Measurements from ENCODE around the gene NSMCE1.
A peak's percentile ranks its signal among the peaks of the same experiment; 100 is the strongest.

The NSMCE1 gene

GRCh38 chr16:27191352-27191924, 77.1 kb downstream of the NSMCE1 start:
- DNase-seq: no peak

GRCh38 chr16:27190316-27190871, 78.2 kb downstream of the NSMCE1 start:
- no peak for DNase-seq

GRCh38 chr16:27189335-27189972, 79.1 kb downstream of the NSMCE1 start:
- DNase-seq: no peak

- DNase-seq: no peak
Observed at GRCh38 chr16:27188633-27189032, 79.9 kb downstream of the NSMCE1 start.

GRCh38 chr16:27185776-27186130, 82.8 kb downstream of the NSMCE1 start:
- peak in 1 of 2 donors; percentile 17 for DNase-seq

- DNase-seq: no peak
Observed at GRCh38 chr16:27182906-27183405, 85.6 kb downstream of the NSMCE1 start.

- DNase-seq: no peak
Observed at GRCh38 chr16:27181019-27181790, 87.4 kb downstream of the NSMCE1 start.

- DNase-seq: peak; percentile 90 to 93
Observed at GRCh38 chr16:27179500-27180072, 89.0 kb downstream of the NSMCE1 start.

- peak in 1 of 2 donors; percentile 17 for DNase-seq
Observed at GRCh38 chr16:27177031-27177774, 91.4 kb downstream of the NSMCE1 start.

GRCh38 chr16:27175888-27176287, 92.7 kb downstream of the NSMCE1 start:
- DNase-seq: no peak
